HL-60 (cell line): ENCODE results near the gene TMEM213.

ENCODE experiments used
- GABPA ChIP-seq: IDR thresholded peaks from 2 replicates; pipeline ENCODE4 v1.6.1; 2012; ENCODE audit warnings: low read depth
- POLR2AphosphoS5 ChIP-seq: IDR thresholded peaks from 2 replicates; pipeline ENCODE4 v1.6.1; 2012; ENCODE audit warnings: low read depth
- TF ChIP-seq, protein P1 (sequence below): IDR thresholded peaks from one replicate; pipeline ENCODE4 v1.5.1; 2011; ENCODE audit warnings: low read length, control low read depth, inconsistent platforms; ENCODE audit not compliant: insufficient read depth

DNA sequence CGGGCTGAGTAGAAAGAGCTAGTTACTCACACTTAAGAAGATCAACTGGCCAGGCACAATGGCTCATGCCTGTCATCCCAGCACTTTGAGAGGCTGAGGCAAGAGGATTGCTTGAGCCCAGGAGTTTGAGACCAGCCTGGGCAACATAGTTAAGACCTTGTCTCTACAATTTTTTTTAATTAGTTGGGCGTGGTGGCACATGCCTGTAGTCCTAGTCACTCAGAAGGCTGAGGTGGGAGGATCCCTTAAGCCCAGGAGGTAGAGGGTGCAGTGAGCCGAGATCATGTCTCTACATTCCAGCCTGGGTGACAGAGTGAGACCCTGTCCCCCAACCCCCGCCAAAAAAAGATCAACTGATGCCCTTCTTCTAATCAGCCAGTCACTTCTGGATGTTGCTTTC, 74.8 kb downstream of the TMEM213 start:
- TF ChIP-seq, protein P1, sequence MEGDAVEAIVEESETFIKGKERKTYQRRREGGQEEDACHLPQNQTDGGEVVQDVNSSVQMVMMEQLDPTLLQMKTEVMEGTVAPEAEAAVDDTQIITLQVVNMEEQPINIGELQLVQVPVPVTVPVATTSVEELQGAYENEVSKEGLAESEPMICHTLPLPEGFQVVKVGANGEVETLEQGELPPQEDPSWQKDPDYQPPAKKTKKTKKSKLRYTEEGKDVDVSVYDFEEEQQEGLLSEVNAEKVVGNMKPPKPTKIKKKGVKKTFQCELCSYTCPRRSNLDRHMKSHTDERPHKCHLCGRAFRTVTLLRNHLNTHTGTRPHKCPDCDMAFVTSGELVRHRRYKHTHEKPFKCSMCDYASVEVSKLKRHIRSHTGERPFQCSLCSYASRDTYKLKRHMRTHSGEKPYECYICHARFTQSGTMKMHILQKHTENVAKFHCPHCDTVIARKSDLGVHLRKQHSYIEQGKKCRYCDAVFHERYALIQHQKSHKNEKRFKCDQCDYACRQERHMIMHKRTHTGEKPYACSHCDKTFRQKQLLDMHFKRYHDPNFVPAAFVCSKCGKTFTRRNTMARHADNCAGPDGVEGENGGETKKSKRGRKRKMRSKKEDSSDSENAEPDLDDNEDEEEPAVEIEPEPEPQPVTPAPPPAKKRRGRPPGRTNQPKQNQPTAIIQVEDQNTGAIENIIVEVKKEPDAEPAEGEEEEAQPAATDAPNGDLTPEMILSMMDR: no peak
- no peak for TF ChIP-seq GABPA
- TF ChIP-seq POLR2AphosphoS5: no peak
